ENCODE data around the gene PKP4. TPM values are rescaled to one million over a fixed set of nuclear protein-coding genes. Genes with fewer than 3 reads are reported as not detected.

Gene PKP4
- total RNA-seq, 1 donor from 2014 or later: 42.4 TPM

Other genes starting within 250 kb of the PKP4 start
- 0.35 TPM for gene CCDC148, start 199 bp upstream of the PKP4 start, total RNA-seq

All from mesenteric fat pad (tissue), 1 donor.